Sigmoid colon (tissue), 7 donors: Measurements from ENCODE around the gene SHFL. TPM values are rescaled to one million over a fixed set of nuclear protein-coding genes. Genes with fewer than 3 reads are reported as not detected.

ENCODE experiments used
- DNase-seq: peaks from one replicate; pipeline ENCODE4 v3.0.0-alpha.2; 2019
- H3K27ac ChIP-seq, 4 donors: fragments of 200-600 bp; sonication (generic); one replicate each; pipeline ENCODE4 v1.5.1; 2016 to 2019; ENCODE audit warnings: mild to moderate bottlenecking in 1 of 4
- H3K27me3 ChIP-seq, 3 donors: fragments of 200-600 bp; sonication (generic); one replicate each; pipeline ENCODE4 v1.5.1; 2019; ENCODE audit warnings: mild to moderate bottlenecking in 1 of 3
- H3K36me3 ChIP-seq, 4 donors: fragments of 200-600 bp; sonication (generic); one replicate each; pipeline ENCODE4 v1.5.1; 2016 to 2019
- H3K4me1 ChIP-seq, 4 donors: fragments of 200-600 bp; sonication (generic); one replicate each; pipeline ENCODE4 v1.5.1; 2017 to 2019
- H3K4me3 ChIP-seq, 4 donors: fragments of 200-600 bp; sonication (generic); one replicate each; pipeline ENCODE4 v1.5.1; 2017 to 2019; ENCODE audit warnings: mild to moderate bottlenecking in 2 of 4, moderate library complexity in 1 of 4
- H3K9me3 ChIP-seq, 4 donors: fragments of 200-600 bp in 3 of 4; sonication (generic) in 3 of 4; one replicate each; pipeline versions ENCODE4 v1.5.1 to v1.6.1; 2013 to 2019
- EP300 ChIP-seq, 4 donors: sonication (generic); formaldehyde crosslinking; IDR thresholded peaks; one replicate each; pipeline ENCODE4 v1.6.1; 2017; ENCODE audit warnings: antibody characterized with exemption in 4 of 4
- POLR2A ChIP-seq, 2 donors: fragments of 450-650 bp; IDR thresholded peaks; one replicate each; pipeline ENCODE4 v1.6.1; 2016; ENCODE audit warnings: antibody characterized with exemption in 2 of 2, mild to moderate bottlenecking in 2 of 2, moderate library complexity in 2 of 2
- POLR2AphosphoS5 ChIP-seq, 4 donors: sonication (generic); formaldehyde crosslinking; IDR thresholded peaks; one replicate each; pipeline ENCODE4 v1.6.1; 2017; ENCODE audit warnings: antibody characterized with exemption in 4 of 4
- WGBS, 2 donors: extraction: QIAGEN DNeasy Blood & Tissue Kit; methylation state at CpG; one replicate each; pipeline ENCODE4 v1.1.7; 2013; 5-methylcytosine and 5-hydroxymethylcytosine counted together
- intact Hi-C: fragments of 100-400 bp; cut with DNase I; formaldehyde crosslinking; loops from one replicate; pipeline ENCODE4 v1.15.1; 2023
- polyA plus RNA-seq, 3 donors: library from polyadenylated mRNA; stranded (reverse); fragments of 200-250 nt; gene quantifications; one replicate each; pipeline ENCODE4 v1.2.3, GENCODE V29; 2013
- total RNA-seq, 4 donors: library from RNA; depleted of rRNA; stranded (reverse); fragments of >200 nt; gene quantifications; one replicate each; pipeline ENCODE4 v1.1.0, GENCODE V29; 2016
- TF ChIP-seq, protein P1 (sequence below), 4 experiments: fragments of 450-650 bp in 3 of 4; fragments of 200-600 bp in 1 of 4; IDR thresholded peaks; one replicate each; pipeline ENCODE4 v1.5.1; 2016 to 2019; ENCODE audit warnings: antibody characterized with exemption in 4 of 4, mild to moderate bottlenecking in 3 of 4, moderate library complexity in 2 of 4
- donor health status: healthy with polysubstance abuse.
- donor health status: Bipolar disorder and iron deficiency.
- donor health status: healthy.

The SHFL gene
- total and polyA plus RNA-seq, 7 donors: 17.1 to 44.9 (median 26.2) TPM

GRCh38 chr19:10089801-10090375 is 3.8 kb downstream of the SHFL start:
- Histone ChIP-seq H3K4me3 (no peak overlapping the region), H3K9me3 (no peaks in the 10 kb centered on the region), H3K4me1 (peaks cover 0 to 18% (median 8%) of the 10 kb centered on the region in 4 donors), H3K36me3 (peaks cover 0 to 39% (median 5%) of the 10 kb centered on the region in 4 donors), H3K27me3 (no peaks in the 10 kb centered on the region), H3K27ac (no peak overlapping the region)
- intact Hi-C loops: no loop called here
- no peak for TF ChIP-seq EP300 (IDR thresholded peaks at IDR 0.05)
- no peak for TF ChIP-seq POLR2A (IDR thresholded peaks at IDR 0.05)
- no peak for TF ChIP-seq POLR2AphosphoS5 (IDR thresholded peaks at IDR 0.05)
- TF ChIP-seq, protein P1, sequence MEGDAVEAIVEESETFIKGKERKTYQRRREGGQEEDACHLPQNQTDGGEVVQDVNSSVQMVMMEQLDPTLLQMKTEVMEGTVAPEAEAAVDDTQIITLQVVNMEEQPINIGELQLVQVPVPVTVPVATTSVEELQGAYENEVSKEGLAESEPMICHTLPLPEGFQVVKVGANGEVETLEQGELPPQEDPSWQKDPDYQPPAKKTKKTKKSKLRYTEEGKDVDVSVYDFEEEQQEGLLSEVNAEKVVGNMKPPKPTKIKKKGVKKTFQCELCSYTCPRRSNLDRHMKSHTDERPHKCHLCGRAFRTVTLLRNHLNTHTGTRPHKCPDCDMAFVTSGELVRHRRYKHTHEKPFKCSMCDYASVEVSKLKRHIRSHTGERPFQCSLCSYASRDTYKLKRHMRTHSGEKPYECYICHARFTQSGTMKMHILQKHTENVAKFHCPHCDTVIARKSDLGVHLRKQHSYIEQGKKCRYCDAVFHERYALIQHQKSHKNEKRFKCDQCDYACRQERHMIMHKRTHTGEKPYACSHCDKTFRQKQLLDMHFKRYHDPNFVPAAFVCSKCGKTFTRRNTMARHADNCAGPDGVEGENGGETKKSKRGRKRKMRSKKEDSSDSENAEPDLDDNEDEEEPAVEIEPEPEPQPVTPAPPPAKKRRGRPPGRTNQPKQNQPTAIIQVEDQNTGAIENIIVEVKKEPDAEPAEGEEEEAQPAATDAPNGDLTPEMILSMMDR (IDR thresholded peaks at IDR 0.05): no peak
- 86 to 91% methylated on average over 15 of the region's 15 CpGs for WGBS, 2 donors
- DNase-seq: no peak

GRCh38 chr19:10091370-10091687 is 5.2 kb downstream of the SHFL start:
- intact Hi-C loops: no loop called here
- H3K36me3 ChIP-seq: peaks cover 0 to 39% (median 5%) of the 10 kb centered on the region in 4 donors
- 94 to 95% methylated on average over 17 of the region's 17 CpGs for WGBS, 2 donors

GRCh38 chr19:10091895-10092641 is 6.0 kb downstream of the SHFL start:
- H3K4me1 ChIP-seq: peaks cover 0 to 15% (median 14%) of the 10 kb centered on the region in 4 donors
- no peak overlapping the region for H3K27ac ChIP-seq
- peaks cover 0 to 39% (median 5%) of the 10 kb centered on the region in 4 donors for H3K36me3 ChIP-seq
- no peak overlapping the region for H3K4me3 ChIP-seq
- TF ChIP-seq, protein P1 (IDR thresholded peaks at IDR 0.05): no peak
- no peak for TF ChIP-seq EP300 (IDR thresholded peaks at IDR 0.05)
- no peak for TF ChIP-seq POLR2A (IDR thresholded peaks at IDR 0.05)
- no peak for TF ChIP-seq POLR2AphosphoS5 (IDR thresholded peaks at IDR 0.05)
- H3K27me3 ChIP-seq: no peaks in the 10 kb centered on the region
- no peak for DNase-seq
- intact Hi-C loops: no loop called here
- WGBS, 2 donors: 81 to 83% methylated on average over 13 of the region's 13 CpGs
- no peaks in the 10 kb centered on the region for H3K9me3 ChIP-seq

More at GRCh38 chr19:10091370-10091687, 5.2 kb downstream of the SHFL start:
- Histone ChIP-seq H3K9me3 (no peaks in the 10 kb centered on the region), H3K27ac (no peak overlapping the region), H3K4me1 (peaks cover 0 to 17% (median 16%) of the 10 kb centered on the region in 4 donors), H3K4me3 (no peak overlapping the region), H3K27me3 (no peaks in the 10 kb centered on the region)
- TF ChIP-seq EP300 (IDR thresholded peaks at IDR 0.05) (no peak), POLR2A (IDR thresholded peaks at IDR 0.05) (no peak), POLR2AphosphoS5 (IDR thresholded peaks at IDR 0.05) (no peak)
- TF ChIP-seq, protein P1 (IDR thresholded peaks at IDR 0.05): no peak
- no peak for DNase-seq

DNA sequence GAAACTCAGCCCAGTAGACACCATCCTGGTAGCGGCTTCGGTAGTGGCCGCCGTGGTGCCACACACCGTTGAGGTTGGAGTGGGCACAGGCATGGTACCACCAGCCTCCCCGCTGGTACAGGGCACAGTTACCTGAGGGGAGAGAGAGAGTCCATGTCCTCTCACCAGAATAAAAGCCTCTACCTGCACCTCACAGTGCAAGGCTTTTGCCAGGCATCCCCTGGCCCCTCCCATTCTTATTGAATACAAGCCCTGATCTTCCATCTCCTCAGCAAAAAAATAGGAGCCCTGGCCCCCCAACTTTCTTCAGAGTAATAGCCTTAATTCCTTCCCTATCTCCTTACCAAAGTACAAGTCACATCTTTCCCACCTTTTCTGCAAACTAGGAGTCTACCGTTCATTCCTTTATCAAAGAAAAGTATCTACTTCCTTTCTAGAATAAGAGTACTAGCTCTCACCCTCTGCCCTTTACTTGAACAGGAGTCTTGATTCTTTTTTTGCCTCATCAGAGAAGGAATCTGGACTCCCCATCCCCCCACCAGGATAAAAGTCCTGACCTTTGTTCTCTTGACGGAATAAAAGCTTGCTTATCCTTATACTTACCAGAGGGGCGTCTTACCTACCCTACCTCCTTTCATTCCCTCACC is 6.7 kb downstream of the SHFL start:
- DNase-seq: no peak
- no peak overlapping the region for H3K4me3 ChIP-seq
- peaks cover 0 to 13% (median 11%) of the 10 kb centered on the region in 4 donors for H3K4me1 ChIP-seq
- WGBS, 2 donors: 92% methylated on average over 9 of the region's 9 CpGs
- H3K27ac ChIP-seq: no peak overlapping the region
- intact Hi-C loops: no loop called here
- TF ChIP-seq POLR2AphosphoS5 (IDR thresholded peaks at IDR 0.05): no peak
- H3K27me3 ChIP-seq: no peaks in the 10 kb centered on the region
- no peaks in the 10 kb centered on the region for H3K9me3 ChIP-seq
- H3K36me3 ChIP-seq: peaks cover 0 to 39% (median 5%) of the 10 kb centered on the region in 4 donors
